Esophagus squamous epithelium (tissue), 5 donors: ENCODE measurements around the gene DIS3L2. TPM values are rescaled to one million over a fixed set of nuclear protein-coding genes. Genes with fewer than 3 reads are reported as not detected.
"Not testable (repeated sequence)": the region's sequence is repeated elsewhere in the genome, so short reads cannot be mapped to it uniquely, and the experiment has no call there.

Source experiments
- DNase-seq: peaks from one replicate; lab custom pipeline; 2025; lab: John Stamatoyannopoulos, UW
- H3K27ac ChIP-seq, 4 donors: fragments of 200-600 bp; sonication (generic); one replicate each; pipeline ENCODE4 v1.5.1; 2016 to 2019; ENCODE audit warnings: mild to moderate bottlenecking in 1 of 4
- H3K27me3 ChIP-seq, 4 donors: fragments of 200-600 bp; sonication (generic); 1 replicate in 3 of 4; 2 replicates in 1 of 4; pipeline versions ENCODE4 v1.5.1 to v1.6.0; 2017 to 2021; ENCODE audit warnings: antibody characterized with exemption in 1 of 4
- H3K36me3 ChIP-seq, 3 donors: fragments of 200-600 bp; sonication (generic); one replicate each; pipeline ENCODE4 v1.5.1; 2016 to 2019
- H3K4me1 ChIP-seq, 3 donors: fragments of 200-600 bp; sonication (generic); one replicate each; pipeline ENCODE4 v1.5.1; 2017 to 2019
- H3K4me3 ChIP-seq, 4 donors: fragments of 200-600 bp; sonication (generic); 1 replicate in 3 of 4; 2 replicates in 1 of 4; pipeline ENCODE4 v1.5.1; 2016 to 2019; ENCODE audit warnings: mild to moderate bottlenecking in 2 of 4, moderate library complexity in 1 of 4
- H3K9me3 ChIP-seq, 3 donors: fragments of 200-600 bp; sonication (generic); one replicate each; pipeline ENCODE4 v1.5.1; 2016 to 2019
- CTCF ChIP-seq, 6 experiments: fragments of 450-650 bp in 4 of 6; fragments of 200-600 bp in 2 of 6; sonication (generic) in 2 of 6; IDR thresholded peaks; one replicate each; pipeline ENCODE4 v1.5.1; 2016 to 2019; ENCODE audit warnings: antibody characterized with exemption in 6 of 6, mild to moderate bottlenecking in 4 of 6, moderate library complexity in 4 of 6
- POLR2A ChIP-seq, 4 donors: fragments of 450-650 bp; IDR thresholded peaks; one replicate each; pipeline ENCODE4 v1.6.1; 2017; ENCODE audit warnings: antibody characterized with exemption in 4 of 4, mild to moderate bottlenecking in 4 of 4, moderate library complexity in 3 of 4
- WGBS, 2 donors: methylation state at CpG; one replicate each; pipeline ENCODE4 v1.1.5; 2018; 5-methylcytosine and 5-hydroxymethylcytosine counted together
- intact Hi-C: fragments of 100-400 bp; cut with DNase I; formaldehyde crosslinking; loops from one replicate; pipeline ENCODE4 v1.15.0; 2022
- total RNA-seq, 4 donors: library from RNA; depleted of rRNA; stranded (reverse); fragments of >200 nt; gene quantifications; one replicate each; pipeline ENCODE4 v1.1.0, GENCODE V29; 2016
- donor health status: DM: yes; HTN: yes; CAD: no.

The DIS3L2 gene
- total RNA-seq, 4 donors from 2014 or later, result 14.5 to 42.8 (median 32.4) TPM

GRCh38 chr2:232321817-232322559, 360.5 kb downstream of the DIS3L2 start:
- intact Hi-C loops, result loop anchor here (5.0 kb wide), 1 partner anchor 395 kb away; the partner anchor contains the start of gene NPPC
- DNase-seq, result no peak
- H3K4me3 ChIP-seq, result no peak overlapping the region
- H3K27ac ChIP-seq, result peak overlapping the region in 2 of 4 donors; percentile 34 to 60
- 57 to 60% methylated on average over 1 of the region's 9 CpGs for WGBS, 2 donors
- no peak for TF ChIP-seq CTCF (IDR thresholded peaks at IDR 0.05)
- no peak for TF ChIP-seq POLR2A (IDR thresholded peaks at IDR 0.05)
- H3K4me1 ChIP-seq, result peaks cover 21 to 62% (median 23%) of the 10 kb centered on the region in 3 donors
- peaks cover 0 to 10% (median 0%) of the 10 kb centered on the region in 3 donors for H3K36me3 ChIP-seq
- H3K27me3 ChIP-seq, result no peaks in the 10 kb centered on the region
- no peaks in the 10 kb centered on the region for H3K9me3 ChIP-seq

- intact Hi-C loops, result loop anchor here (5.0 kb wide), 1 partner anchor 395 kb away; the partner anchor contains the start of gene NPPC
- DNase-seq, result no peak
- H3K27ac ChIP-seq, result peak overlapping the region; percentile 28 to 60 (median 42)
- no peaks in the 10 kb centered on the region for H3K27me3 ChIP-seq
- TF ChIP-seq POLR2A (IDR thresholded peaks at IDR 0.05) (no peak), CTCF (IDR thresholded peaks at IDR 0.05) (no peak)
- H3K36me3 ChIP-seq, result peaks cover 0 to 10% (median 0%) of the 10 kb centered on the region in 3 donors
- H3K9me3 ChIP-seq, result no peaks in the 10 kb centered on the region
- WGBS, 2 donors, result 44 to 57% methylated on average over 6 to 9 of the region's 18 CpGs
- peaks cover 17 to 55% (median 23%) of the 10 kb centered on the region in 3 donors for H3K4me1 ChIP-seq
- no peak overlapping the region for H3K4me3 ChIP-seq
Observed at GRCh38 chr2:232322560-232323327, 361.2 kb downstream of the DIS3L2 start.

- no peaks in the 10 kb centered on the region for H3K9me3 ChIP-seq
- peak overlapping the region; percentile 14 to 60 (median 40) for H3K27ac ChIP-seq
- peaks cover 0 to 7% (median 0%) of the 10 kb centered on the region in 3 donors for H3K36me3 ChIP-seq
- no peak for DNase-seq
- H3K4me1 ChIP-seq, result peaks cover 17 to 51% (median 23%) of the 10 kb centered on the region in 3 donors
- no peak overlapping the region for H3K4me3 ChIP-seq
- no peaks in the 10 kb centered on the region for H3K27me3 ChIP-seq
- TF ChIP-seq CTCF (IDR thresholded peaks at IDR 0.05), result no peak
- no peak for TF ChIP-seq POLR2A (IDR thresholded peaks at IDR 0.05)
- WGBS, 2 donors, result 40 to 47% methylated on average over 1 to 3 of the region's 4 CpGs
- intact Hi-C loops, result loop anchor here (5.0 kb wide), 1 partner anchor 396 kb away; the partner anchor contains the start of gene NPPC
Observed at GRCh38 chr2:232323328-232323650, 361.8 kb downstream of the DIS3L2 start.

GRCh38 chr2:232323967-232324366, 362.5 kb downstream of the DIS3L2 start:
- peaks cover 17 to 47% (median 23%) of the 10 kb centered on the region in 3 donors for H3K4me1 ChIP-seq
- not testable (repeated sequence) for DNase-seq, H3K36me3 ChIP-seq, H3K4me3 ChIP-seq, H3K27ac ChIP-seq, H3K27me3 ChIP-seq, H3K9me3 ChIP-seq
- WGBS, 2 donors, result 95 to 100% methylated on average over 2 to 4 of the region's 6 CpGs
- intact Hi-C loops, result loop anchor here (5.0 kb wide), 1 partner anchor 397 kb away; the partner anchor contains the start of gene NPPC

GRCh38 chr2:232324778-232325177, 363.3 kb downstream of the DIS3L2 start:
- peaks cover 17 to 47% (median 23%) of the 10 kb centered on the region in 3 donors for H3K4me1 ChIP-seq
- H3K36me3 ChIP-seq, result peaks cover 0 to 3% (median 0%) of the 10 kb centered on the region in 3 donors
- intact Hi-C loops, result loop anchor here (5.0 kb wide), 2 partner anchors 397 to 417 kb away; partner anchors contain the start of gene NPPC
- no peaks in the 10 kb centered on the region for H3K27me3 ChIP-seq
- no peak overlapping the region for H3K4me3 ChIP-seq
- 80 to 87% methylated on average over 2 to 3 of the region's 4 CpGs for WGBS, 2 donors
- no peak for TF ChIP-seq CTCF (IDR thresholded peaks at IDR 0.05)
- TF ChIP-seq POLR2A (IDR thresholded peaks at IDR 0.05), result no peak
- no peak overlapping the region for H3K27ac ChIP-seq
- H3K9me3 ChIP-seq, result no peaks in the 10 kb centered on the region
- no peak for DNase-seq
